SJSA1 (cell line): Measurements from ENCODE around the gene NCS1. TPM values are rescaled to one million over a fixed set of nuclear protein-coding genes. Genes with fewer than 3 reads are reported as not detected.

Experiments
- DNase-seq, 2 experiments: peaks; one replicate each; pipeline ENCODE4 v3.0.0-alpha.2; 2015 to 2020; ENCODE audit warnings: low spot score in 2 of 2, low read depth in 1 of 2
- H3K27ac ChIP-seq: fragments of 250-450 bp; sonication (Bioruptor Pico); 2 replicates; pipeline ENCODE4 v1.5.1; 2020; ENCODE audit warnings: mild to moderate bottlenecking, moderate library complexity
- H3K27me3 ChIP-seq: fragments of 250-450 bp; sonication (Bioruptor Pico); replicated peaks from 2 replicates; pipeline ENCODE4 v1.5.1; 2020; ENCODE audit warnings: mild to moderate bottlenecking, moderate library complexity
- H3K36me3 ChIP-seq: fragments of 250-450 bp; sonication (Bioruptor Pico); 2 replicates; pipeline ENCODE4 v1.5.1; 2020; ENCODE audit warnings: mild to moderate bottlenecking
- H3K4me1 ChIP-seq: fragments of 250-450 bp; sonication (Bioruptor Pico); replicated peaks from 2 replicates; pipeline ENCODE4 v1.6.1; 2021; ENCODE audit warnings: mild to moderate bottlenecking
- H3K4me3 ChIP-seq: fragments of 250-450 bp; sonication (Bioruptor Pico); 2 replicates; pipeline ENCODE4 v1.5.1; 2020; ENCODE audit warnings: mild to moderate bottlenecking
- H3K9me3 ChIP-seq: fragments of 250-450 bp; sonication (Bioruptor Pico); replicated peaks from 2 replicates; pipeline ENCODE4 v1.5.1; 2020; ENCODE audit warnings: mild to moderate bottlenecking
- total RNA-seq: library from RNA; depleted of rRNA; stranded (reverse); fragments of >200 nt; shearing (Covaris generic); gene quantifications from 2 replicates; pipeline ENCODE4 v1.2.3, GENCODE V29; 2014

The NCS1 gene
- total RNA-seq, 1 experiment from 2014 or later = 44.6 TPM

DNA sequence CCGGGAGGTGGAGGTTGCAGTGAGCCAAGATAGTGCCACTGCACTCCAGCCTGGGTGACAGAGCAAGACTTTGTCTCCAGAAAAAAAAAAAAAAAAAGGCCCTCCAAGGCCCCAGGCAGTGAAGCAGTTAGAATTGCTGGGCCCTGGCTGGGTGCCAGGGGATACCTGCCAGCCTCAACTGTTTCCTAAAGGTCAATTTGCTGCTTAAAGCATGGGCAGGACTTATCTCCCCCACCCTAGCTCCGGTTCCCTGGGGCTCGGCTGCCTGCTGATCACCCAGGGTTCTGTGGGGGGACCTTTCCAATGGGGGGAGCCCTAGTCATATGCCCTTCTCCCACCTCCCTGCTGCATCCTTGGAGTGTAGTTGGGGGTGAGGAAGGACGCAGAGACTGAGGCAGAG, 25.7 kb downstream of the NCS1 start:
- Histone ChIP-seq H3K4me3 (no peak overlapping the region), H3K9me3 (no peaks in the 10 kb centered on the region), H3K36me3 (no peaks in the 10 kb centered on the region), H3K27me3 (no peaks in the 10 kb centered on the region), H3K4me1 (no peaks in the 10 kb centered on the region), H3K27ac (no peak overlapping the region)
- no peak for DNase-seq

DNA sequence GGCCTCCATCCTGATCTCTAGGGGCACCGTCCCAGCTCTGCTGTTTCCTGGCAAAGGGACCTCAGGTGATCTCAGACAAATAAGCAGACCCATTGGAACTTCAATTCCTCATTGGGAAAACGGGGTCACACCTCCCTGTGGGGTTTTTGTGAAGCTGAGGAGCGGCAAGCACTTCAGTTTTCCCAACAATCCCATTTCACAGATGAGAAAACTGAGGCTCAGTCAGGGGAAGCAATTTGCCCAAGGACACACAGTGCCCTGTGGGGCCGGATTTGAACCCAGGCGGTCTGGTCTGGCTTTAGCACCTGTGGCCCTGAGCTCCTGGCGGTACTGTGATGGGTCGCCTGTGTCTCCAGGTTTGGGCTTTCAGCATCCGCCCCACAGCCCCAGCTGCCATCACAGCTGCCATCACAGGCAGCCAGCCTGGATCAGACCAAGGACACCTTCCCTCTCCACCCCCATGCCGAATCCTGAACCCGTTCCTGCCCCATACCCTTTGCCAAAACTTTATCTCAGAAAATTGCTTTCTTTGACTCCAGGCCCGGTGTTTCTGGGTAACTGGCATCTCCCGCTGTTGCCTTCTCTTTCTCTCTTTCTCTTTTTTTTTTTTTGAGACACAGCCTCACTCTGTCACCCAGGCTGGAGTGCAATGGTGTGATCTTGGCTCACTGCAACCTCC, 26.4 kb downstream of the NCS1 start:
- Histone ChIP-seq H3K27ac (no peak overlapping the region), H3K36me3 (no peaks in the 10 kb centered on the region), H3K4me1 (no peaks in the 10 kb centered on the region), H3K9me3 (no peaks in the 10 kb centered on the region), H3K4me3 (no peak overlapping the region), H3K27me3 (no peaks in the 10 kb centered on the region)
- no peak for DNase-seq

DNA sequence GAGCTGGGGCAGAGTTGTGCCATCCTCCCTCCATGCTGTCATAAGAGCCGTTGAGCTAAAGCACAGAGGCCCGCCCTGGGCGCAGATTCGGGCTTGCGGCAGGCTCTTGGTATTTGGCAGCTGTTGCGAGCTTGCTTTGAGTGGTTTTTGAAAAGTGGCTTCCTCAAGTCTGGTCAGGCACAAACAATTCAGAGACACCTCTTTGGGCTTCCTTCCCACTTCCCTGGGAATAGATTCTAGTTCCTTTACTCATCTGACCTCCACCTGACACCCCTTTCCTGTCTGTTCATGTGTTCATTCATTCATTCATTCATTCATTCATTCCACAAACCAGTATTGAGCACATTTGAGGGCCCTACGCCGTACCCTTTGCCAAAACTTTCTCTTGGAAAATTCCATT, 27.4 kb downstream of the NCS1 start:
- Histone ChIP-seq H3K4me3 (no peak overlapping the region), H3K27ac (no peak overlapping the region), H3K27me3 (no peaks in the 10 kb centered on the region), H3K36me3 (0 out of 2 replicates have a peak, but pooled peaks cover 3% of the 10 kb centered on the region), H3K9me3 (no peaks in the 10 kb centered on the region), H3K4me1 (no peaks in the 10 kb centered on the region)
- no peak for DNase-seq

DNA sequence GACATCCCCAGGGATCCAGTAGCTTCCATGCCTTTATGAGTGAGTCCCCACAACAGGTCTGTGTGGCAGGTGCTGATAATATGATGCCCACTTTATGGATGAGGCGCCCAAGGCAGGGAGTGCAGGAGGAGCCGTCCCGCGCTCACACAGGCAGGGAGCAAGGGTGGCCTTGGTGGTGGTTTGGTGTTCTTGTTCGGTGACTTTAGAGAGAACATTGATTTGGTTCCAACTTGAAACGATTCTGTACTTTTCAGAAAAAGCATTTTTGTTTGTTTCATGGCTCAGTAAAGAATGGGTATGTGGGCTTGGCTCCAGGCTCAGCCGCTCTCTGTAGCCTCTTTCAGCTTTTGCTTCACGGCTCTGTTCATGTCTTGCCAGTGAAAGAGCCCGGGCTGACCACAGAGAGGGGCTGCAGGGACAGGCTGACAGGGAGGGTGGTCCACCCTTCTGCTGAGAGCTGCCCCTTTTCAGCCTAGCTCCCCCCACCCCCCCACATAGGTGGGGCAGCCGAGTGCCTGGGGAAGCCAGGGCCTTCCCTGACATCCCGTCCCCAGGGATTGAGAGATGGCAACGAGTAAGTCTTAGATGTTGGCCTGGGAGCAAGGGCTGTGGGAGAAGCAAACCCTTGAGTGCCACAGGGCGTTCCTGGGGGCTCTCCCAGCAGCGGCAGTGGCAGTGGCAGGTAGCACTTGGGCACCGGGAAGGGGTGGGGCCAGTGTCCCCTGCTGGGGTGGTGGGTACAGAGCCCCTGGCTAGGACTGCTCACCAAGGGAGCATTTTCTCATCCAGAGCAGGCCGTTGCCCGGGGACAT, 28.0 kb downstream of the NCS1 start:
- Histone ChIP-seq H3K4me1 (no peaks in the 10 kb centered on the region), H3K27me3 (no peaks in the 10 kb centered on the region), H3K4me3 (no peak overlapping the region), H3K36me3 (0 out of 2 replicates have a peak, but pooled peaks cover 3% of the 10 kb centered on the region), H3K27ac (no peak overlapping the region), H3K9me3 (no peaks in the 10 kb centered on the region)
- DNase-seq = no peak

DNA sequence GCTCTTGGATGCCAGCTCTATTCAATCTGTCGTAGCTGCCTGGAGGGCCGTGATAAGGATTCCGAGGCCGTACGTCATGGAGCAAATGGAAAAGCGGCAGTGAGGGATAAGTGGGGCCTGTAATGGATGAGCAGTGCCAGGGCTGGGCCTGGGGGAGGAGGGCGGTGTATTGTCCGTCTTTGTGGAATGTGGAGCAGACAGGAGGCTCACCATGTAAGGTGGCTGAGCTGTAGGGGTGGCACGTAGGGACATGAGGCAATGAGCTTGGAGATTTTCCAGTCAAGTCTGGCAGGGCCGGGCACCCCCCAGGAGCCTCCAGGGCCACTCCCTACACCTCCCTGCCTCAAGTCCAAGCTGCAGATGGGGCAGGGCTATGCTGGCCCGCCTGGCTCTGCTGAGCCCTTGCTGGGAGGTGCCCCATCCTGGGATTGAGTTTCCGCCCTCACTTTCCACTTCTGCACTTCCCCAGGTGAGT, 29.2 kb downstream of the NCS1 start:
- no peak overlapping the region for H3K4me3 ChIP-seq
- H3K9me3 ChIP-seq = no peaks in the 10 kb centered on the region
- no peaks in the 10 kb centered on the region for H3K4me1 ChIP-seq
- no peaks in the 10 kb centered on the region for H3K27me3 ChIP-seq
- H3K36me3 ChIP-seq = 0 out of 2 replicates have a peak, but pooled peaks cover 3% of the 10 kb centered on the region
- no peak overlapping the region for H3K27ac ChIP-seq
- DNase-seq = no peak

DNA sequence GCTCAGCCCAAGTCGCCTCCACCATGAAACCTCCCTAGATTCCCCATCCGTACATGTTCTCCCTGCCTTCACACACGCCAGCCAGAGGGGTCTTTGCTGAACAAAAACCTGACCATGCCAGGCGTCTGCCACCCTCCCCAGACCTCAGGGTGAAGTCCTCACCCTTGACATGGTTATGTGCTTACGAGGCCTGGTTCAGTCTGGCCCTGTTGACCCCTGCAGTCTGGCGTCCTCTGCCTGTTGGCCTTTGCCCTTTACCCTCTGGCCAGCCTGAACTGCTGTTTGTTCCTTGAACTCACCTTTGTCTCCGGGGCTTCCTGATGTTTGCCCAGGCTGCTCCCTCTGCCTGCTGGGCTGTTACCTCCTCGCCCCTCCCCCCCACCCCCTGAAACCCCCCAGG, 29.8 kb downstream of the NCS1 start:
- Histone ChIP-seq H3K4me3 (no peak overlapping the region), H3K4me1 (no peaks in the 10 kb centered on the region), H3K36me3 (0 out of 2 replicates have a peak, but pooled peaks cover 3% of the 10 kb centered on the region), H3K9me3 (no peaks in the 10 kb centered on the region), H3K27me3 (no peaks in the 10 kb centered on the region), H3K27ac (no peak overlapping the region)
- no peak for DNase-seq

DNA sequence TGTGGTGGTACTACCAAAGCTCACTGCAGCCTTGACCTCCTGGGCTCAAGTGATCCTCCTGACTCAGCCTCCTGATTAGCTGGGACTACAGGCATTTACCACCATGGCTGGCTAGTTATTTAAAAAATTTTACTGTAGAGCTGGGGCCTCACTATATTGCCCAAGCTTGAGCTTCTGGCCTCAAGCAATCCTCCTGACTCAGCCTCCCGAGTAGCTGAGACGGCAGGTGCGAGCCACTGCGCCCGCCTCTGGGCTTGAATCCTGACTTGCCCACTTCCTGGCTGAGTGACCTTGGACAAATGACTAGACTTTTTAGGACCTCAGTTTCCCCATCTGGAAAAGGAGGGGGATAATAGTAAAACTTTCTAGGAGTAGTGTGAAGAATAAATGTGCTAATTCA, 32.1 kb downstream of the NCS1 start:
- Histone ChIP-seq H3K27ac (no peak overlapping the region), H3K9me3 (no peaks in the 10 kb centered on the region), H3K36me3 (0 out of 2 replicates have a peak, but pooled peaks cover 3% of the 10 kb centered on the region), H3K27me3 (no peaks in the 10 kb centered on the region), H3K4me3 (no peak overlapping the region), H3K4me1 (no peaks in the 10 kb centered on the region)
- DNase-seq = no peak

DNA sequence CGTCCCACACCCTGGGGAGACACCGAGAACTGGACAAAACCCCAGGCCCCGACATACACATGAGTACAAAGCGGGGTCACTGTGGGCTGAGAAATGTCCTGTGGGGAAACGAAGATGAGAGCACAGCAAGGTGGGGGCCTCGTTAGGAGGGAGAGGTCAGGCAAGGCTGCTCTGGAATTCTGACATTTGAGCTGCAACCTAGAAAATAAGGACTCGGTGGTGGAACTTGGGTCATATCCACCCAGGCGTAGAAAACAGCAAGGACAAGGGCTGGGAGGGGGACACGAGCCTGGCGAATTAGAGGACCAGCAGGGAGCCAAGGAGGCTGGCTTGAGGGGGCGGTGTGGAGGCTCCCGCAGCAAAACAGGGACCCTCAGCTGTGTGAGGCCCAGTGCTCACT, 32.8 kb downstream of the NCS1 start:
- no peak for DNase-seq
- H3K27ac ChIP-seq = no peak overlapping the region
- no peaks in the 10 kb centered on the region for H3K4me1 ChIP-seq
- H3K27me3 ChIP-seq = no peaks in the 10 kb centered on the region
- H3K36me3 ChIP-seq = 0 out of 2 replicates have a peak, but pooled peaks cover 3% of the 10 kb centered on the region
- H3K9me3 ChIP-seq = no peaks in the 10 kb centered on the region
- no peak overlapping the region for H3K4me3 ChIP-seq

DNA sequence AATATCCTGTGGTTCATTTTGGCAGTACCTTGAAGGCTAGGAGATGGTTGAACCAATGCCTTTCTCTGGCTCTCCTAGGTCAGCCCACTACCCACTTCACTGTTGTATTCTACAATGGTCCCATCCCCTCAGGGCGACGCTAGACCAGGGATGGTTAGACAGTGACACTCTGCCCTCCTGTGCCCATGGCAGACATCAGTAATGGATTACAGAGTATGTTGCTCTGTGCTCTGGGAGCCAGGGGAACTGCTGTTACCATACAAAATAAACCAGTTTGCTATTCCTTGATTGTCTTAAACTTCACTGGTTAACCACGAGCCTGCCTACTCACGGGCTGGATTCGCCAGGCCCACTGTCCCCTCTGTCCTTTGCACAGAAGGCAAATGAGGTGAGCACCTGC, 33.7 kb downstream of the NCS1 start:
- H3K27me3 ChIP-seq = no peaks in the 10 kb centered on the region
- no peak overlapping the region for H3K27ac ChIP-seq
- H3K4me3 ChIP-seq = no peak overlapping the region
- H3K4me1 ChIP-seq = no peaks in the 10 kb centered on the region
- no peaks in the 10 kb centered on the region for H3K9me3 ChIP-seq
- H3K36me3 ChIP-seq = 0 out of 2 replicates have a peak, but pooled peaks cover 3% of the 10 kb centered on the region
- no peak for DNase-seq

DNA sequence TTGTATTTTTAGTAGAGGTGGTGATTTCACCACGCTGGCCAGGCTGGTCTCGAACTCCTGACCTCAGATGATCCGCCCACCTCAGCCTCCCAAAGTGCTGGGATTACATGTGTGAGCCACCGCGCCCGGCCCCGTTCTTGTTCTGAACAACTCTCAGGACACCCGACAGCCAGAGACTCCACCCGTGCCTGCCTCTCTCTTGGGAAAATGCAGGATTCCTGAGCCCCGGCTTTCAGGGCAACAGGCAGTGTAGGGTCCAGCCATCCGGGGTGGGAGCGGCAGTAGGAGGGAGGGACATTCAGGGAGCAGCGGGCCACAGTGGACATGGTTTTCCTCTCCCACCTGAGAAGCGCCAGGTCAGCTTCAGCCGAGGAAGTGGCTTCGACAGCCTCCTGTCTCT, 34.4 kb downstream of the NCS1 start:
- Histone ChIP-seq H3K27ac (no peak overlapping the region), H3K27me3 (no peaks in the 10 kb centered on the region), H3K4me1 (no peaks in the 10 kb centered on the region), H3K36me3 (0 out of 2 replicates have a peak, but pooled peaks cover 3% of the 10 kb centered on the region), H3K4me3 (no peak overlapping the region), H3K9me3 (no peaks in the 10 kb centered on the region)
- no peak for DNase-seq

DNA sequence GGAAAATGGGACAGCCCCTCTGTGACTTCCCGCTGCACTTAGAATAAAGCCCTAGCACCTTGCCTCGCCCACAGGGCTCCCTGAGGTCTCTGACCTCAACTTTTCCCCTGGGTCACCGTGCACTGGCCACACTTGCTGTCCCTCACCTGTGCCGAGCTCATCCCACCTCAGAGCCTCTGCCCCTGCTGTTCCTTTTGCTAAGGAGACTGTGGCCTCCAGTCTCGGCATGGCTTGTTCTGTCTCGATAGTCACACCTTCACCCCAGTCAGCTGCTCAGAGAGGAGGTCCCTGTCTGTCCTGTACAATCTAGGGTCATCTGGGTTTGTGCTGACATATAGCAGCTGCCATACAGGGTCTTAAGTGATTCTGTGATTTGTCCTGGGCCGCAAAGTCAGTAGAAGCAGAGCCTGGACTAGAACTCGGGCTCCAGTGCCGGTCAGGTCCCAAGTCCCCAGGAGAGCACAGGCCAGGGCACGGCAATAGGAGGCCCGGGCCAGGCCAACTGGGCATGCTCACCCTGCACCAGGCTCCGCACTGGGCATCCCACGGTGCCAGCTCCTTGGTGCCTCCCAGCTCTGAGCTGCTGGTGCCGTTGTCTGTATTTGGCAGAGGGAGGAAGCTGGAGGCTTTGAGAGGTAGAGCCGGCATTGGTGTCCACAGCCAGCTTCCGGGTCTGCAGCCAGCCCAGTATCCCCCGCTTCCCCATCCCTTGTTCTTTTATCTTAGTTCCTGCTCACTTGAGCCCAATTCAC, 35.2 kb downstream of the NCS1 start:
- Histone ChIP-seq H3K4me1 (no peaks in the 10 kb centered on the region), H3K27ac (no peak overlapping the region), H3K36me3 (0 out of 2 replicates have a peak, but pooled peaks cover 3% of the 10 kb centered on the region), H3K4me3 (no peak overlapping the region), H3K27me3 (no peaks in the 10 kb centered on the region), H3K9me3 (no peaks in the 10 kb centered on the region)
- DNase-seq = no peak

DNA sequence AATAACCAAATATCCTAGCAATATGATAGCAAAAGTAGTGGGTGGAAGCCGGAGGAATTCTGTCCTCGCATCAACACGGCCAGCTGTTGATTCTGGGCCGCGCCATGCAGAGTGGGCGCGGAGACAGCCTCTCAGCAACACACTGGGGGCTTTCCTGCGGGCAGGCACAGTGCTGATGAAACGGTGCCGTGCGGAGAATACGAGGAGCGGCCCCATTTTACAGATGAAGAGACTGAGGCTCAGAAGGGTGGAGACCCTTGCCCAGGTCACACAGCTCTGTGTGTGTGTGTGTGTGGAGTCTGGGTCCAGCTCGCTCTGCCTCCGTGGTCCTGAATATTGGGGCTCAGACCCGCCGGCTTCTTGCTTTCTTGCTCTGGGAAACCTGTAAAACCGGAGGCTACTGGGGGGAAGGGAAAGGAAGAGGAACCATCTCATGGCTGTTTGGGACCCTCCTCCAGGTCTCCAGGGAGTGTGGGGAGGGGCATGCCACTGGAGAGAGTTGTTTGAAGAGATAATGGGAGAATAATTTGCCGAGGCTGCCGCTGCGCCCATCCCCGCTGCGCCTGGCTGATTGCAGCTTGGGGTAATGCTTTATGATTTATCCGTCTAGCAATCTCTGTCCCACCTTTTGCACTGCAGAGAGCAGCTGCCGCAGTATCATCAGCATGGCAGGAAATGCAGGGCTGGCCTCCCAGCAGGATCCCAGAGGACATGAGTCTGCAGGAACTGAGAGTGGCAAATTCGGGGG, 36.6 kb downstream of the NCS1 start:
- Histone ChIP-seq H3K27ac (no peak overlapping the region), H3K4me1 (no peaks in the 10 kb centered on the region), H3K9me3 (no peaks in the 10 kb centered on the region), H3K27me3 (no peaks in the 10 kb centered on the region), H3K4me3 (no peak overlapping the region), H3K36me3 (0 out of 2 replicates have a peak, but pooled peaks cover 3% of the 10 kb centered on the region)
- DNase-seq = no peak

DNA sequence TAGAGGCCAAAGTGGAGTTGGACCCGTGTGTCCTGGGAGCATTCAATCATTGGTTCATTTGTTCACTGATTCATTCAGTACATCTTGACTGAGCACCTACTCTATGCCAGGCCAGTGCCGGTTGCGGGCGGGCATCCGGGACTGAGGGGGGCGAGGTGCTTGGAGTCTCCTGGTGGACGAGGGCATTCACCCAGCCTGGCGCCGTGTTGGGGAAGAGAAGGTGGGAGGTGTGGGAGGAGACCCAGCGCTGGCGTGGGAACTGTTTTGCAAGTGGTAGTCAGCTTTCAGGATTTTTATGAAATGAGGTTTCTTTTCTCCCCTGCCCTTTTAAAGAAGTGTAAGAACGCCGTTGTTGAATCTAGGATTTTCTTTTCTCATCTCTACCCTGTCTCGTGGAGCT, 37.2 kb downstream of the NCS1 start:
- Histone ChIP-seq H3K4me1 (no peaks in the 10 kb centered on the region), H3K36me3 (0 out of 2 replicates have a peak, but pooled peaks cover 2% of the 10 kb centered on the region), H3K4me3 (no peak overlapping the region), H3K9me3 (no peaks in the 10 kb centered on the region), H3K27me3 (no peaks in the 10 kb centered on the region), H3K27ac (no peak overlapping the region)
- DNase-seq = no peak
